NB4 (cell line): ENCODE data around the gene EPS8.

Experiments
- POLR2A ChIP-seq: IDR thresholded peaks from 2 replicates; pipeline ENCODE4 v1.6.1; 2011; ENCODE audit warnings: mild to moderate bottlenecking; ENCODE audit not compliant: insufficient read length; ENCODE audit errors: extremely low read depth
- TF ChIP-seq, protein P1 (sequence below): IDR thresholded peaks from one replicate; pipeline ENCODE4 v1.5.1; 2012; ENCODE audit warnings: low read depth, low read length
- TF ChIP-seq, protein P2 (sequence below): IDR thresholded peaks from 2 replicates; pipeline ENCODE4 v1.6.1; 2011; ENCODE audit warnings: low read depth, low read length

DNA sequence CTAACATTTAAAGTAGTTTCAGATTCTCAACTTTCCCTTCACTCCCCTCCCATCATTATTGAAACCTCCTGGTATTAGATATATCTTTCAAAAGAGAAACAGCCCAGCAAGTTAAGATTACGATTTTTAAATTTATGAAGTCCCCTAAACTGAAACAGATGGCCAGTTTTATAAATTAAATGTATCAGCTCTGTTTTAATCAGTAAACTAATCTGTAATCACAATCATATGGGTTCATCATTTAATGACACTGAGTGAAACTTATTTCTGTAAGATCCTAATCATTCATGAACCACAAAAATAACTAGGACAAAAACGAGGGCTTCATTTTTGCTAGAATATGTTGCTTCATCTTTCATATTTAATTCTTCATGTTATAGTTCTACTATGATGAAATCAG lies 137.8 kb downstream of the EPS8 start:
- TF ChIP-seq, protein P1, sequence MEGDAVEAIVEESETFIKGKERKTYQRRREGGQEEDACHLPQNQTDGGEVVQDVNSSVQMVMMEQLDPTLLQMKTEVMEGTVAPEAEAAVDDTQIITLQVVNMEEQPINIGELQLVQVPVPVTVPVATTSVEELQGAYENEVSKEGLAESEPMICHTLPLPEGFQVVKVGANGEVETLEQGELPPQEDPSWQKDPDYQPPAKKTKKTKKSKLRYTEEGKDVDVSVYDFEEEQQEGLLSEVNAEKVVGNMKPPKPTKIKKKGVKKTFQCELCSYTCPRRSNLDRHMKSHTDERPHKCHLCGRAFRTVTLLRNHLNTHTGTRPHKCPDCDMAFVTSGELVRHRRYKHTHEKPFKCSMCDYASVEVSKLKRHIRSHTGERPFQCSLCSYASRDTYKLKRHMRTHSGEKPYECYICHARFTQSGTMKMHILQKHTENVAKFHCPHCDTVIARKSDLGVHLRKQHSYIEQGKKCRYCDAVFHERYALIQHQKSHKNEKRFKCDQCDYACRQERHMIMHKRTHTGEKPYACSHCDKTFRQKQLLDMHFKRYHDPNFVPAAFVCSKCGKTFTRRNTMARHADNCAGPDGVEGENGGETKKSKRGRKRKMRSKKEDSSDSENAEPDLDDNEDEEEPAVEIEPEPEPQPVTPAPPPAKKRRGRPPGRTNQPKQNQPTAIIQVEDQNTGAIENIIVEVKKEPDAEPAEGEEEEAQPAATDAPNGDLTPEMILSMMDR = no peak
- no peak for TF ChIP-seq POLR2A
- TF ChIP-seq, protein P2, sequence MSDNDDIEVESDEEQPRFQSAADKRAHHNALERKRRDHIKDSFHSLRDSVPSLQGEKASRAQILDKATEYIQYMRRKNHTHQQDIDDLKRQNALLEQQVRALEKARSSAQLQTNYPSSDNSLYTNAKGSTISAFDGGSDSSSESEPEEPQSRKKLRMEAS = no peak
